ENCODE results near the gene JAKMIP1. TPM values are rescaled to one million over a fixed set of nuclear protein-coding genes. Genes with fewer than 3 reads are reported as not detected.
A peak's percentile ranks its signal among the peaks of the same experiment; 100 is the strongest.

The JAKMIP1 gene
- total RNA-seq, 6 donors from 2014 or later, result 0.40 to 6.8 (median 1.0) TPM

- H3K4me1 ChIP-seq, result peaks cover 17 to 28% (median 18%) of the 10 kb centered on the region in 4 donors
- no peak for TF ChIP-seq EP300 (IDR thresholded peaks at IDR 0.05)
- TF ChIP-seq CTCF (IDR thresholded peaks at IDR 0.05), result no peak
- no peak for TF ChIP-seq POLR2A (IDR thresholded peaks at IDR 0.05)
- TF ChIP-seq POLR2AphosphoS5 (IDR thresholded peaks at IDR 0.05), result no peak
- 67 to 74% methylated on average over 6 to 7 of the region's 7 CpGs for WGBS, 2 donors
- DNase-seq, result no peak
- no peak overlapping the region for H3K27ac ChIP-seq
- no peak overlapping the region for H3K4me3 ChIP-seq
- peaks cover 0 to 29% (median 13%) of the 10 kb centered on the region in 4 donors for H3K27me3 ChIP-seq
- ATAC-seq (ENCODE audit: low FRiP score in 2 of 2), result no peak
- H3K36me3 ChIP-seq, result no peaks in the 10 kb centered on the region
- peaks cover 0 to 3% (median 0%) of the 10 kb centered on the region in 4 donors for H3K9me3 ChIP-seq
These were observed 1.3 kb upstream of the JAKMIP1 start for GRCh38 chr4:6201580-6202091.

- Histone ChIP-seq H3K9me3 (peaks cover 0 to 3% (median 0%) of the 10 kb centered on the region in 4 donors), H3K27me3 (peaks cover 0 to 29% (median 13%) of the 10 kb centered on the region in 4 donors), H3K27ac (no peak overlapping the region), H3K36me3 (no peaks in the 10 kb centered on the region), H3K4me1 (peaks cover 17 to 28% (median 18%) of the 10 kb centered on the region in 4 donors), H3K4me3 (peak overlapping the region in 3 of 4 donors; percentile 54 to 62 (median 58))
- WGBS, 2 donors, result 17 to 18% methylated on average over 7 to 9 of the region's 15 CpGs
- DNase-seq (no peak), ATAC-seq (ENCODE audit: low FRiP score in 2 of 2) (no peak)
- TF ChIP-seq CTCF (IDR thresholded peaks at IDR 0.05), result no peak
- TF ChIP-seq EP300 (IDR thresholded peaks at IDR 0.05), result no peak
- TF ChIP-seq POLR2A (IDR thresholded peaks at IDR 0.05), result no peak
- no peak for TF ChIP-seq POLR2AphosphoS5 (IDR thresholded peaks at IDR 0.05)
These were observed 593 bp upstream of the JAKMIP1 start for GRCh38 chr4:6200922-6201362.

DNA sequence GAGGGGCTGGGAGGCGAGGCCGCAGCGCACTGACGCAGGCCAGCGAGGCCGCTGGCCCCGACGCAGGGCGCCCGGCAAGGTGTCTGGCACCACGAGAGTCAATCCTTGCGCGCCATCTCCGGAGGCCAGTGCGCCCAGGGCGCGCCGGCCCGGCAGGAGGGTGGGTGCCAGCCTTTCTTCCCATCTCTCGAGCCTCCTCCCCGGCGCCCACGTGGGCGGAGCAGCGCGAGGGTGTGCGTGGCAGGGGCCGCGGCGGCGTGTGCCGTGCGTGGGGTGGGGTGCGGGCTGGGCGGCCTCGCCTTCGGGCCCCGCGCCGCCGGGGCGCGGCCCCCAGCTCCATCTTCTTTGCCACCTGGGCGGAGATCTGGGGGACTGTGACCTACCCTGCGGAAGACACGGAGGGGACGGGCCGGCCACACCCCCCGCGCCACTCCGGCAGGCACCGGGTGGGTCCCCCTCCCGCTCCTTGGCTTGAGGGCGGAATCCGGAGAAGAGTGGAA is 877 bp downstream of the JAKMIP1 start:
- DNase-seq, result peak in 1 of 2 donors; percentile 86
- Histone ChIP-seq H3K4me1 (peaks cover 17 to 28% (median 18%) of the 10 kb centered on the region in 4 donors), H3K27me3 (peaks cover 0 to 29% (median 13%) of the 10 kb centered on the region in 4 donors), H3K9me3 (peaks cover 0 to 3% (median 0%) of the 10 kb centered on the region in 4 donors), H3K4me3 (peak overlapping the region in 3 of 4 donors; percentile 54 to 62 (median 58)), H3K36me3 (no peaks in the 10 kb centered on the region), H3K27ac (peak overlapping the region in 2 of 4 donors; percentile 33 to 52)
- WGBS, 2 donors, result 3% methylated on average over 39 of the region's 55 CpGs; no CpG with 5 or more reads in 1 of the 2 donors
- ATAC-seq (ENCODE audit: low FRiP score in 2 of 2), result no peak
- no peak for TF ChIP-seq CTCF (IDR thresholded peaks at IDR 0.05)
- no peak for TF ChIP-seq POLR2A (IDR thresholded peaks at IDR 0.05)
- no peak for TF ChIP-seq EP300 (IDR thresholded peaks at IDR 0.05)
- no peak for TF ChIP-seq POLR2AphosphoS5 (IDR thresholded peaks at IDR 0.05)

GRCh38 chr4:6198768-6199421 is 1.5 kb downstream of the JAKMIP1 start:
- peak in 1 of 2 donors; percentile 8 for ATAC-seq (ENCODE audit: low FRiP score in 2 of 2)

More at GRCh38 chr4:6198768-6199421, 1.5 kb downstream of the JAKMIP1 start:
- Histone ChIP-seq H3K36me3 (no peaks in the 10 kb centered on the region), H3K4me3 (peak overlapping the region in 3 of 4 donors; percentile 54 to 62 (median 58)), H3K27ac (peak overlapping the region in 3 of 4 donors; percentile 12 to 52 (median 33)), H3K27me3 (peaks cover 0 to 29% (median 13%) of the 10 kb centered on the region in 4 donors), H3K9me3 (peaks cover 0 to 3% (median 0%) of the 10 kb centered on the region in 4 donors), H3K4me1 (peaks cover 17 to 28% (median 18%) of the 10 kb centered on the region in 4 donors)
- 1 to 6% methylated on average over 18 to 27 of the region's 27 CpGs for WGBS, 2 donors
- TF ChIP-seq EP300 (IDR thresholded peaks at IDR 0.05), result no peak
- no peak for TF ChIP-seq POLR2AphosphoS5 (IDR thresholded peaks at IDR 0.05)
- TF ChIP-seq CTCF (IDR thresholded peaks at IDR 0.05), result no peak
- TF ChIP-seq POLR2A (IDR thresholded peaks at IDR 0.05), result no peak
- peak in 1 of 2 donors; percentile 77 for DNase-seq

All from upper lobe of left lung (tissue), 6 donors.